H9 (cell line): Measurements from ENCODE around the gene CNGA4. TPM values are rescaled to one million over a fixed set of nuclear protein-coding genes. Genes with fewer than 3 reads are reported as not detected.

ENCODE experiments used
- DNase-seq: peaks from one replicate; pipeline ENCODE4 v3.0.0-alpha.2; 2017
- H2AFZ ChIP-seq: one replicate; pipeline ENCODE4 v1.6.1; 2013; ENCODE audit warnings: mild to moderate bottlenecking, low read length, control low read depth, moderate library complexity
- H2AK5ac ChIP-seq: 2 replicates; pipeline ENCODE4 v1.6.1; 2013; ENCODE audit warnings: low read length, control low read depth, mixed read lengths; ENCODE audit not compliant: insufficient read length
- H2BK120ac ChIP-seq: one replicate; pipeline ENCODE4 v1.6.1; 2013; ENCODE audit warnings: low read depth, mild to moderate bottlenecking, low read length, control low read depth, inconsistent platforms; ENCODE audit not compliant: poor library complexity, severe bottlenecking
- H2BK12ac ChIP-seq: 2 replicates; pipeline ENCODE4 v1.6.1; 2013; ENCODE audit warnings: low read length, control low read depth, mixed read lengths, low read depth; ENCODE audit not compliant: insufficient read length
- H2BK15ac ChIP-seq: 2 replicates; pipeline ENCODE4 v1.6.1; 2013; ENCODE audit warnings: low read depth, low read length, control low read depth
- H2BK20ac ChIP-seq: one replicate; pipeline ENCODE4 v1.6.1; 2013; ENCODE audit warnings: low read depth, mild to moderate bottlenecking, low read length, control low read depth, inconsistent platforms; ENCODE audit not compliant: poor library complexity, severe bottlenecking
- H2BK5ac ChIP-seq: 2 replicates; pipeline ENCODE4 v1.6.1; 2013; ENCODE audit warnings: low read length, control low read depth, mixed read lengths; ENCODE audit not compliant: insufficient read length
- H3K14ac ChIP-seq: 2 replicates; pipeline ENCODE4 v1.6.1; 2013; ENCODE audit warnings: low read length, control low read depth; ENCODE audit not compliant: insufficient read depth
- H3K18ac ChIP-seq: 2 replicates; pipeline ENCODE4 v1.6.1; 2013; ENCODE audit warnings: low read depth, mild to moderate bottlenecking, mixed read lengths, low read length, control low read depth; ENCODE audit not compliant: insufficient read length
- H3K23ac ChIP-seq: 2 replicates; pipeline ENCODE4 v1.6.1; 2013; ENCODE audit warnings: low read length, control low read depth, mixed read lengths, low read depth; ENCODE audit not compliant: insufficient read length
- H3K23me2 ChIP-seq: 2 replicates; pipeline ENCODE4 v1.6.1; 2013; ENCODE audit warnings: low read depth, mild to moderate bottlenecking, mixed read lengths, low read length, control low read depth; ENCODE audit not compliant: insufficient read length, poor library complexity, severe bottlenecking
- H3K27ac ChIP-seq: 2 replicates; pipeline ENCODE4 v1.5.1; 2013; ENCODE audit warnings: low read length, control low read depth, mixed read lengths, low read depth; ENCODE audit not compliant: insufficient read length
- H3K27me3 ChIP-seq: 2 replicates; pipeline ENCODE4 v1.6.1; 2013; ENCODE audit warnings: low read length, control low read depth, inconsistent platforms; ENCODE audit not compliant: insufficient read depth
- H3K4ac ChIP-seq: 2 replicates; pipeline ENCODE4 v1.6.1; 2013; ENCODE audit warnings: low read depth, mild to moderate bottlenecking, control low read depth, inconsistent platforms, low read length, moderate library complexity
- H3K4me1 ChIP-seq: 2 replicates; pipeline ENCODE4 v1.6.1; 2013; ENCODE audit warnings: low read length, control low read depth, inconsistent platforms; ENCODE audit not compliant: insufficient read depth
- H3K4me2 ChIP-seq: 2 replicates; pipeline ENCODE4 v1.6.1; 2013; ENCODE audit warnings: low read length, control low read depth, mixed read lengths; ENCODE audit not compliant: insufficient read length, insufficient read depth
- H3K56ac ChIP-seq: 2 replicates; pipeline ENCODE4 v1.6.1; 2013; ENCODE audit warnings: low read depth, mild to moderate bottlenecking, mixed read lengths, low read length, control low read depth; ENCODE audit not compliant: insufficient read length
- H3K79me1 ChIP-seq: 2 replicates; pipeline ENCODE4 v1.6.1; 2013; ENCODE audit warnings: low read depth, mild to moderate bottlenecking, moderate library complexity, low read length, control low read depth, inconsistent platforms; ENCODE audit not compliant: insufficient read depth, poor library complexity, severe bottlenecking
- H3K79me2 ChIP-seq: 2 replicates; pipeline ENCODE4 v1.6.1; 2013; ENCODE audit warnings: low read length, control low read depth, inconsistent platforms; ENCODE audit not compliant: insufficient read depth
- H3K9ac ChIP-seq: 2 replicates; pipeline ENCODE4 v1.6.1; 2013; ENCODE audit warnings: low read length, control low read depth, mixed read lengths; ENCODE audit not compliant: insufficient read length; ENCODE audit errors: extremely low read depth
- H3K9me3 ChIP-seq: one replicate; pipeline ENCODE4 v1.6.1; 2013; ENCODE audit warnings: low read depth, low read length, inconsistent platforms; ENCODE audit not compliant: control insufficient read depth
- H3T11ph ChIP-seq: one replicate; pipeline ENCODE4 v1.6.1; 2013; ENCODE audit warnings: mild to moderate bottlenecking, low read length, control low read depth, inconsistent platforms
- H4K20me1 ChIP-seq: one replicate; pipeline ENCODE4 v1.6.1; 2013; ENCODE audit not compliant: control insufficient read depth, insufficient read length, insufficient read depth
- H4K5ac ChIP-seq: 2 replicates; pipeline ENCODE4 v1.6.1; 2013; ENCODE audit warnings: low read depth, mild to moderate bottlenecking, mixed read lengths, low read length, control low read depth; ENCODE audit not compliant: insufficient read length
- H4K8ac ChIP-seq: replicated peaks from 2 replicates; pipeline ENCODE4 v1.6.1; 2013; ENCODE audit warnings: low read length, control low read depth, mixed read lengths, low read depth; ENCODE audit not compliant: insufficient read length
- H4K91ac ChIP-seq: 2 replicates; pipeline ENCODE4 v1.6.1; 2013; ENCODE audit warnings: low read depth, mild to moderate bottlenecking, moderate library complexity, mixed read lengths, low read length, control low read depth; ENCODE audit not compliant: insufficient read length
- H3K27ac Mint-ChIP-seq, 3 experiments: 2 replicates in 2 of 3; 3 replicates in 1 of 3; pipeline ENCODE4 v1.8.0; 2020 to 2021; ENCODE audit warnings: mixed read lengths in 3 of 3, mild to moderate bottlenecking in 1 of 3, moderate library complexity in 1 of 3
- H3K27me3 Mint-ChIP-seq: 2 replicates; pipeline ENCODE4 v1.8.0; 2021; ENCODE audit warnings: low read depth, mild to moderate bottlenecking, moderate library complexity, mixed read lengths
- H3K36me3 Mint-ChIP-seq, 3 experiments: 2 replicates in 2 of 3; 3 replicates in 1 of 3; pipeline ENCODE4 v1.8.0; 2020 to 2021; ENCODE audit warnings: low read depth in 3 of 3, mixed read lengths in 3 of 3; ENCODE audit not compliant: insufficient read depth in 1 of 3
- H3K4me1 Mint-ChIP-seq, 2 experiments: 2 replicates each; pipeline ENCODE4 v1.8.0; 2020; ENCODE audit warnings: mixed read lengths in 2 of 2
- H3K4me3 Mint-ChIP-seq, 2 experiments: 2 replicates in 1 of 2; 3 replicates in 1 of 2; pipeline ENCODE4 v1.8.0; 2020 to 2021; ENCODE audit warnings: mild to moderate bottlenecking in 2 of 2, mixed read lengths in 2 of 2, moderate library complexity in 1 of 2
- H3K9me3 Mint-ChIP-seq, 2 experiments: 2 replicates in 1 of 2; 3 replicates in 1 of 2; pipeline ENCODE4 v1.8.0; 2020; ENCODE audit warnings: mild to moderate bottlenecking in 2 of 2, mixed read lengths in 2 of 2, moderate library complexity in 1 of 2
- CTCF ChIP-seq: fragments of 200-600 bp; sonication (generic); conservative IDR thresholded peaks from 3 replicates; pipeline ENCODE4 v1.8.0; 2021; ENCODE audit warnings: antibody characterized with exemption, mild to moderate bottlenecking
- WGBS: extraction: QIAGEN DNeasy Blood & Tissue Kit; methylation state at CpG from one replicate; pipeline ENCODE4 v1.1.7; 2013; ENCODE audit warnings: missing lambda C conversion rate, low lambda C conversion rate, mixed read lengths; ENCODE audit not compliant: insufficient read length; ENCODE audit errors: extremely low coverage; 5-methylcytosine and 5-hydroxymethylcytosine counted together
- total RNA-seq: library from RNA; stranded (reverse); gene quantifications from 2 replicates; pipeline ENCODE4 v1.2.1, GENCODE V29; 2021

CNGA4 gene
- total RNA-seq, 1 experiment from 2014 or later = 0.11 TPM

GRCh38 chr11:6233984-6234386 lies 4.9 kb upstream of the CNGA4 start:
- H3K27ac ChIP-seq = no peak overlapping the region
- no peaks in the 10 kb centered on the region for H4K20me1 ChIP-seq
- H3K23me2 ChIP-seq = peaks cover 7% of the 10 kb centered on the region
- Mint-ChIP-seq H3K27ac (peak overlapping the region; percentile 87 to 99 (median 97); a peak in 6 of 7 replicates), H3K9me3 (no peaks in the 10 kb centered on the region), H3K36me3 (no peaks in the 10 kb centered on the region), H3K27me3 (peaks cover 4% of the 10 kb centered on the region), H3K4me1 (peaks cover 11 to 14% of the 10 kb centered on the region in 2 experiments), H3K4me3 (peak overlapping the region; percentile 99)
- peaks cover 13% of the 10 kb centered on the region; the same call in 1 of the 2 replicates for H3K79me2 ChIP-seq
- H3K9ac ChIP-seq = peak overlapping the region; percentile 77
- WGBS = no CpG with 5 or more reads among the region's 10 CpGs
- H2BK15ac ChIP-seq = no peak overlapping the region
- H3K9me3 ChIP-seq = no peaks in the 10 kb centered on the region
- TF ChIP-seq CTCF = no peak
- DNase-seq = no peak
- no peak overlapping the region for H2BK20ac ChIP-seq
- H3T11ph ChIP-seq = no peak overlapping the region
- no peak overlapping the region for H2AK5ac ChIP-seq
- no peak overlapping the region for H2BK12ac ChIP-seq
- no peaks in the 10 kb centered on the region for H3K4me1 ChIP-seq
- H4K5ac ChIP-seq = no peak overlapping the region
- no peak overlapping the region for H4K8ac ChIP-seq
- no peaks in the 10 kb centered on the region for H3K27me3 ChIP-seq
- H4K91ac ChIP-seq = no peak overlapping the region
- peak overlapping the region; percentile 85 for H3K18ac ChIP-seq
- no peak overlapping the region for H3K56ac ChIP-seq
- no peak overlapping the region for H2BK5ac ChIP-seq
- no peaks in the 10 kb centered on the region for H3K79me1 ChIP-seq
- peak overlapping the region; percentile 97 for H3K4me2 ChIP-seq
- H3K14ac ChIP-seq = peak overlapping the region; percentile 91
- no peak overlapping the region for H2BK120ac ChIP-seq
- H3K23ac ChIP-seq = no peak overlapping the region
- no peak overlapping the region for H3K4ac ChIP-seq
- H2AFZ ChIP-seq = no peak overlapping the region
